WTC11 (cell line): ENCODE results near the gene EGLN1. TPM values are rescaled to one million over a fixed set of nuclear protein-coding genes. Genes with fewer than 3 reads are reported as not detected.

ENCODE experiments used
- ATAC-seq: fragments of 200-7000 bp; cut with Tn5 transposase; 2 replicates; pipeline ENCODE4 v1.10.0; 2021; ENCODE audit warnings: mild to moderate bottlenecking, moderate library complexity
- CTCF ChIA-PET: fragments of 300-600 bp; sonication (Branson Sonifier 250); formaldehyde crosslinking; loops from one replicate; lab custom pipeline; 2021; ENCODE audit warnings: antibody characterized with exemption; lab: Charles Lee
- POLR2A ChIA-PET: fragments of 350-600 bp; sonication (Branson Sonifier 250); formaldehyde crosslinking; loops from one replicate; lab custom pipeline; 2021; ENCODE audit warnings: antibody characterized with exemption; lab: Charles Lee
- DNase-seq: peaks from one replicate; pipeline ENCODE4 v3.0.0; 2021; ENCODE audit warnings: low spot score
- H3K27ac Mint-ChIP-seq: 2 replicates; pipeline ENCODE4 v1.8.0; 2021; ENCODE audit warnings: mixed read lengths
- H3K27me3 Mint-ChIP-seq: 2 replicates; pipeline ENCODE4 v1.8.0; 2021; ENCODE audit warnings: low read depth, mild to moderate bottlenecking, moderate library complexity, mixed read lengths
- H3K36me3 Mint-ChIP-seq: 2 replicates; pipeline ENCODE4 v1.8.0; 2021; ENCODE audit warnings: mixed read lengths
- H3K4me1 Mint-ChIP-seq: 2 replicates; pipeline ENCODE4 v1.8.0; 2022; ENCODE audit warnings: mixed read lengths
- H3K4me3 Mint-ChIP-seq: 2 replicates; pipeline ENCODE4 v1.8.0; 2021; ENCODE audit warnings: mild to moderate bottlenecking, moderate library complexity, mixed read lengths
- H3K9me3 Mint-ChIP-seq: 2 replicates; pipeline ENCODE4 v1.8.0; 2021; ENCODE audit warnings: mixed read lengths
- E2F5 ChIP-seq: sonication (generic); formaldehyde crosslinking; IDR thresholded peaks from 2 replicates; pipeline ENCODE4 v1.8.1; 2022; ENCODE audit warnings: mild to moderate bottlenecking, moderate library complexity, missing genetic modification reagents
- ETV6 ChIP-seq: sonication (generic); formaldehyde crosslinking; IDR thresholded peaks from 2 replicates; pipeline ENCODE4 v1.8.1; 2022; ENCODE audit warnings: mild to moderate bottlenecking, missing genetic modification reagents
- FOXJ3 ChIP-seq: sonication (generic); formaldehyde crosslinking; IDR thresholded peaks from 2 replicates; pipeline ENCODE4 v1.9.0; 2021; ENCODE audit warnings: missing genetic modification reagents, mild to moderate bottlenecking, borderline replicate concordance
- GTF2I ChIP-seq: fragments of 250-450 bp; sonication (Bioruptor Pico); conservative IDR thresholded peaks from 2 replicates; pipeline ENCODE4 v1.4.0; 2021; ENCODE audit warnings: mild to moderate bottlenecking
- HMGXB4 ChIP-seq: sonication (generic); formaldehyde crosslinking; IDR thresholded peaks from 2 replicates; pipeline ENCODE4 v1.8.1; 2023; ENCODE audit warnings: mild to moderate bottlenecking, moderate library complexity, missing genetic modification reagents
- IRF1 ChIP-seq: sonication (generic); formaldehyde crosslinking; IDR thresholded peaks from 2 replicates; pipeline ENCODE4 v1.8.0; 2023; ENCODE audit warnings: missing genetic modification reagents
- OVOL2 ChIP-seq: fragments of 250-450 bp; sonication (Bioruptor Pico); IDR thresholded peaks from 2 replicates; pipeline ENCODE4 v1.9.0; 2021; ENCODE audit warnings: mild to moderate bottlenecking, borderline replicate concordance
- PREB ChIP-seq: sonication (generic); formaldehyde crosslinking; IDR thresholded peaks from 2 replicates; pipeline ENCODE4 v1.8.1; 2022; ENCODE audit warnings: mild to moderate bottlenecking, missing genetic modification reagents, moderate library complexity, borderline replicate concordance
- SMAD4 ChIP-seq: sonication (generic); formaldehyde crosslinking; IDR thresholded peaks from 2 replicates; pipeline ENCODE4 v1.8.0; 2022; ENCODE audit warnings: mild to moderate bottlenecking, missing genetic modification reagents
- ZNF532 ChIP-seq: fragments of 250-450 bp; sonication (Bioruptor Pico); IDR thresholded peaks from 2 replicates; pipeline ENCODE4 v1.9.0; 2021; ENCODE audit warnings: mild to moderate bottlenecking, borderline replicate concordance
- total RNA-seq: library from RNA; stranded (reverse); gene quantifications from 3 replicates; pipeline ENCODE4 v1.2.3, GENCODE V29; 2021

The EGLN1 gene
- total RNA-seq, 1 experiment from 2014 or later: 13.7 TPM

- POLR2A ChIA-PET: no interaction called here
- ATAC-seq: no peak
- no peak overlapping the region for H3K4me3 Mint-ChIP-seq
Observed at GRCh38 chr1:231413749-231414082, 8.4 kb downstream of the EGLN1 start.

More at GRCh38 chr1:231413749-231414082, 8.4 kb downstream of the EGLN1 start:
- no peak for DNase-seq
- Mint-ChIP-seq H3K27me3 (peaks cover 8% of the 10 kb centered on the region), H3K4me1 (peaks cover 13% of the 10 kb centered on the region), H3K36me3 (no peaks in the 10 kb centered on the region), H3K9me3 (no peaks in the 10 kb centered on the region), H3K27ac (no peak overlapping the region)
- no peak for TF ChIP-seq HMGXB4 (CRISPR knock-in tag)
- no peak for TF ChIP-seq ETV6
- no peak for TF ChIP-seq OVOL2 (CRISPR knock-in tag)
- TF ChIP-seq GTF2I: no peak
- TF ChIP-seq PREB: no peak
- no peak for TF ChIP-seq FOXJ3 (CRISPR knock-in tag)
- no peak for TF ChIP-seq IRF1 (CRISPR knock-in tag)
- TF ChIP-seq SMAD4 (CRISPR knock-in tag): no peak
- TF ChIP-seq E2F5 (CRISPR knock-in tag): no peak
- no peak for TF ChIP-seq ZNF532 (CRISPR knock-in tag)
- CTCF ChIA-PET: no interaction called here
